Right lobe of liver (tissue), 4 donors: Measurements from ENCODE around the gene SFXN1.

Source experiments
- POLR2A ChIP-seq: fragments of 450-650 bp; IDR thresholded peaks from one replicate; pipeline ENCODE4 v1.6.1; 2017; ENCODE audit warnings: antibody characterized with exemption, mild to moderate bottlenecking
- TF ChIP-seq, protein P1 (sequence below), 4 donors: fragments of 200-600 bp in 3 of 4; fragments of 450-650 bp in 1 of 4; IDR thresholded peaks; one replicate each; pipeline versions ENCODE4 v1.5.1 to v1.8.0; 2016 to 2022; ENCODE audit warnings: antibody characterized with exemption in 4 of 4, mild to moderate bottlenecking in 2 of 4
- donor health status: DM: no; HTN: no; CAD: no.
- donor health status: DM: no; HTN: no; CAD: no.
- donor health status: DM: no; HTN: yes; CAD: no.

DNA sequence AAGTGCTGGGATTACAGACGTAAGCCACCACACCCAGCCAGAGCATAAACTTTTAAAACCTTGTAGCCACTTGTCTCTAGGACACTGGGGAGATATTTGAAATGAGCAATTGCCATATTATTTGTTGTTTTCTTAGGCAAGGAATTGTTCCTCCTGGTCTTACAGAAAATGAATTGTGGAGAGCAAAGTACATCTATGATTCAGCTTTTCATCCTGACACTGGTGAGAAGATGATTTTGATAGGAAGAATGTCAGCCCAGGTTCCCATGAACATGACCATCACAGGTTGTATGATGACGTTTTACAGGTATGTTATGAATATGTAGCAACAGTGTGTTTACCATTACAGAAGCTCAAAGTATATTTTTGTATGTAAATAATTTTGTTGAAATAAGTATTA lies 30.5 kb downstream of the SFXN1 start:
- TF ChIP-seq, protein P1, sequence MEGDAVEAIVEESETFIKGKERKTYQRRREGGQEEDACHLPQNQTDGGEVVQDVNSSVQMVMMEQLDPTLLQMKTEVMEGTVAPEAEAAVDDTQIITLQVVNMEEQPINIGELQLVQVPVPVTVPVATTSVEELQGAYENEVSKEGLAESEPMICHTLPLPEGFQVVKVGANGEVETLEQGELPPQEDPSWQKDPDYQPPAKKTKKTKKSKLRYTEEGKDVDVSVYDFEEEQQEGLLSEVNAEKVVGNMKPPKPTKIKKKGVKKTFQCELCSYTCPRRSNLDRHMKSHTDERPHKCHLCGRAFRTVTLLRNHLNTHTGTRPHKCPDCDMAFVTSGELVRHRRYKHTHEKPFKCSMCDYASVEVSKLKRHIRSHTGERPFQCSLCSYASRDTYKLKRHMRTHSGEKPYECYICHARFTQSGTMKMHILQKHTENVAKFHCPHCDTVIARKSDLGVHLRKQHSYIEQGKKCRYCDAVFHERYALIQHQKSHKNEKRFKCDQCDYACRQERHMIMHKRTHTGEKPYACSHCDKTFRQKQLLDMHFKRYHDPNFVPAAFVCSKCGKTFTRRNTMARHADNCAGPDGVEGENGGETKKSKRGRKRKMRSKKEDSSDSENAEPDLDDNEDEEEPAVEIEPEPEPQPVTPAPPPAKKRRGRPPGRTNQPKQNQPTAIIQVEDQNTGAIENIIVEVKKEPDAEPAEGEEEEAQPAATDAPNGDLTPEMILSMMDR (IDR thresholded peaks at IDR 0.05), result no peak
- no peak for TF ChIP-seq POLR2A
